CD4-positive, alpha-beta T cell treated with Interleukin-17A for 1 hour (primary cell): ENCODE data around the gene PRRG4.
A peak's percentile ranks its signal among the peaks of the same experiment; 100 is the strongest.
"Not testable (repeated sequence)": the region's sequence is repeated elsewhere in the genome, so short reads cannot be mapped to it uniquely, and the experiment has no call there.

Source experiments
- DNase-seq: peaks from one replicate; pipeline ENCODE4 v3.0.0-alpha.2; 2020

Gene PRRG4

DNA sequence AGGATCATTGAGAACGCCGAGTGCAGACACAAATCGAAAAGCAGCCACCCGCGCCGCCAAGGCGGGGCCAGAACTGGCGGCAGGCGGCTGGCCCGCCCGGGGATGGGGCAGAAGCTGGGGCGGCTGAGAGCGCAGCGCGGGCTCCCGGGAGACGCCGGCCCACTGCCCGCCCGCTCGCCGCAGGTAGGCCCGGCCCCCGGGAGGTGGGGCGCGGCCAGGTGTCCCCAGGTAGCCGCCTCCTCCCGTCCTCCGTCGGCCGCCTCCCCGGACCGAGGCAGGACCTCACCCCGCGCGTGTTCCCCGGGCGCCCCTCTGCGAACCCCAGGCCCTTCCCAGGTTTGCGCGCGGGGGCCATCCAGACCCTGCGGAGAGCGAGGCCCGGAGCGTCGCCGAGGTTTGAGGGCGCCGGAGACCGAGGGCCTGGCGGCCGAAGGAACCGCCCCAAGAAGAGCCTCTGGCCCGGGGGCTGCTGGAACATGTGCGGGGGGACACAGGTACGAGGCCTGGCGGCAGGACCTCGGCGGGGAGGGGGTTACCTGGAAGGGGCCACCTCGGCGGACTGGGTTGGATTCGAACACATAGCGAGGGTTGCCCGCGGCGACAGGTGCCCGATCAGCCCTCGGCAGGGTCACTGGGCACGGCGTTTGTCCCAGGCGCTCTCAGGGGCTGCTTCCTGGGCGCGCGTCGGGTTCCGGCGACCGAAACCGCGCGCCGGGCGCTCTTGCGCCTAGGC is at the start of gene PRRG4:
TSS of gene PRRG4 (plus strand) at position 248 of the 733 bp plus-strand sequence. CDS start 603 bp downstream, outside the sequence.
- DNase-seq: peak; percentile 17

DNA sequence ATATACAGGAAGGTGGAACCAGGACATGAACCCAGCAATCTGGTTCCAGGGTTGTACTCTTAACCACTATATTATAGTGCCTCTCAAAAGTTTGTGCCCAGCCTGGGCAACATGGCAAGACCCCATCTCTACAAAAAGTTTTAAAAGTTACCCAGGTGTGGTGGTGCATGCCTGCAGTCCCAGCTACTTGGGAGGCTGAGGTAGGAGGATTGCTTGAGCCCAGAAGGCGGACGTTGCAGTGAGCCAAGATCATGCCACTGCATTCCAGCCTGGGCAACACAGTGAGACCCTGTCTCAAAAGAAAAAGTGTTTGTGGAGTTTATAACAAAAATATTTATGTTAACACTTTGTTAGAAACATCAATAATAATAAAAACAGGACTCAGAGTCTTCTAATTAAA is 48.9 kb upstream of the PRRG4 start:
- not testable (repeated sequence) for DNase-seq

DNA sequence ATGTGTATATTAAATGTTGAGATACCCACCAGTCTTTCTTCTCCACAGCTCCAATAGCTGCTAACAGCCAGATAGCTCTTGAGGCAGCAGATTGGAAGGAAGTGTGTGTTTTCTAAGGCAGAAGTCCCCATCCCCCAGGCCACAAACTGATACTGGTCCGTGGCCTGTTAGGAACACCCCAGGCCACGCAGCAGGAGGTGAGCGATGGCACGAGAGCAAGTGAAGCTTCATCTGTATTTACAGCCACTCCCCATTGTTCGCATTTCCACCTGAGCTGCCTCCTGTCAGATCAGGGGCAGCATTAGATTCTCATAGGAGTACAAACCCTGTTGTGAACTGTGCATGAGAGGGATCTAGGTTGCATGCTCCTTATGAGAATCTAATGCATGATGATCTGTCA is 48.0 kb upstream of the PRRG4 start:
- DNase-seq: no peak

DNA sequence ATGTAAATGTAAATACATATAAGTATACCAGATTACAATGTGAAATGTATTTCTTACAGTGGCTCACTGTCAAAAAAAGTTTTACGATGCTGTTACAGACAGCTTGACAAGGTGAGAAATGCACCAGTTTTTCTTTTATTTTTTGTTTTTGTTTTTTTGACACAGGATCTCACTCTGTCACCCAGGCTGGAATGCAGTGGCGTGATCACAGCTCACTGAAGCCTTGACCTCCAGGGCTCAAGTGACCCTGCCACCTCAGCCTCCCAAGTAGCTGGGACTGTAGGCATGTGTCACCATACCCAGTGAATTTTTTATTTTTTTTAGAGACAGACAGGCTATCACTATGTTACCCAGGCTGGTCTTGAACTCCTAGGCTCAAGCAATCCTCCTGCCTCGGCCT is 44.5 kb upstream of the PRRG4 start:
- DNase-seq: no peak

DNA sequence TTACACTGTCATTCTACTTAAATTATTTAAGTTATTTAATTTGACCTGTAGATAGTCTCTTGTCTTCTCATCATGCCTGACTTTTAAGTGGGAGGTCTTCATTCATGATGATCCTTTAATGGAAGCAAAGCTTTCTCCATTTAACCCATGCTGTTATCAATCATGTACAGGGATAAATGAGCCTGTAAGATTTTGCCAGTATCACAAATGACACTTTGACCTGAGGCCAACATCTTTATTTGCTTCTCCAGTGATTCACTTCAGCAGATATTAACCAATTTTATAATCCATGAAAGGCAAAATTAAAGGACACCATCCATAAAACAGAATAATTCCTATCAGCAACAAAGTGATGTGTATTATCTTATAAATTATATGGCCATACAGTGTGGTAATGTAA is 42.9 kb upstream of the PRRG4 start:
- DNase-seq: no peak

DNA sequence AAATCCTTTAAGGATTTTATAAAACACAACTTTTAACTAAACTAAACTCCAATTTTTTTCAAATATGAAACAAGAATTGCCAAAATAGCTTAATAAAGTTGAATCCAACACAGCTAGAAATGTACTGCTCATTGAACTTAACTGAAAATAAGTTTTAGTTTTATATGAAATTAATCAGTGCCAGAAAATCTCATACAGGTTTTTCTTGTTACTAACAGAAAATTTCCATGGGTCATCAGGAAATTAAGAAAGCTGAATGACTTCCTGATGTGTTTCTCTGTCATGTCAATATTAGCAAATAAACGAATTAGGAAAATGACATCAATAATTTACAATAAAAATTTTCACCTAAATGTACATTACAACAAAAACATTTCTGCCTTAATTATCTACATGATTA is 38.8 kb upstream of the PRRG4 start:
- no peak for DNase-seq

DNA sequence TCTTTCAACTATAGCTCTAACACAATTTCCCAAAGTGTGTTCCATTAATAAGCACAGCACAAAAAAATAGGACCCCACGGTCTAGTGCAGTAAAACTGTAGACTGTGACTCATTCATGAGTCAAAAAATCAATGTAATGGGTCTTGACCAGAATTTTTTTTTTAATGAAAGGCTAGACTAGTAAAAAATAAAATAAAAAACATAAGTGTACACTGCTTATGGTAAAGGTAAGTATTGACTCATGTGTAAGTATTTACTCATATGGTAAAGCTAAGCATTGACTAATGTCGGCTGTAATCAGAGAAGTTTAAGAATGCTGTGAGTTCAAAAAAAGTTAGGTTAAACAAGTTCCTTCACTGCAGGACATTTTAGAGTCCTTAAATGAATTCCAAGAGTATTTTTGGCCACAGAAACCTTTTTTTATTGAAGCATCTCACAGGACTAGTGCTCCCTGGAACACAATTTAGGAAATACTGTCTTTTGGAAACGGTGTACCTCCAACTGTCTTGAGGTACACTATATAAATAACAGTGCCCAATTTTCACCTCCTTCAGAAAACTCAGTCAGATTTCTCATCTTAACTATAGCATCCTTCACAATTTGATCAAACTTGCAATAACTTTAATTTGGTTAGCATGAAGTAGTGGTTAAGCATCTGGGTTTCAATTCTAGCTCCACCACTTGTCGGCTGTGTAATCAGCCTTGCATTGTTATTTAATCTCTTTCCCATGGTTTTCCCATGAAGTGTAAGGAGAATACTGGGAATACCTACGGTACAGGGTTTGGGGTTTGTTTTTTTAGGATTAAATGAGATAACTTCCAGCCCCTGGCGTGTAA is 37.4 kb upstream of the PRRG4 start:
- DNase-seq: no peak

DNA sequence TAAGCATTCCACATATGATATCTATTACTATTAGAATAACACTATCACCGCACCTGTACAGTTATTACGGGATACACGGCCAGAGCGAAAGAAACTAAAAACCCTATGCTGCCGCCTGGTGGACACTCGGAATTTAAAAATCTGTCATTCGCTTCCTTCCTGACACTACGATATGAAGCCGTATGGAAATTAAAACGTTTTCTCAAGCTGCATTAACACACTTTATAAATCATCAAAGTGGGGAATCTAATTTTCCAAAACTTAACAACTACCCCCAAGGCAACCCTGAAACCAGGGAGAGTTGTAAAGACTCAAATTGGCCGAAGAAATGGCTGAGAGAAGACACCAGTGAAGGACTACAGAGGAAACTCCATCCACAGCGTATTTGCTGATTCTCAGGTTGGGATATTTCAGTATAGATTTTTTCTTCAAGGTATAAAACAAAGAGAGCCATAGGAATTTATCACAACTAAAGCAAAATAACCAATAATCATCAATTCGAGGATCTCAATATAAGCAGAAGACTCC is 36.7 kb upstream of the PRRG4 start:
- DNase-seq: peak; percentile 58

DNA sequence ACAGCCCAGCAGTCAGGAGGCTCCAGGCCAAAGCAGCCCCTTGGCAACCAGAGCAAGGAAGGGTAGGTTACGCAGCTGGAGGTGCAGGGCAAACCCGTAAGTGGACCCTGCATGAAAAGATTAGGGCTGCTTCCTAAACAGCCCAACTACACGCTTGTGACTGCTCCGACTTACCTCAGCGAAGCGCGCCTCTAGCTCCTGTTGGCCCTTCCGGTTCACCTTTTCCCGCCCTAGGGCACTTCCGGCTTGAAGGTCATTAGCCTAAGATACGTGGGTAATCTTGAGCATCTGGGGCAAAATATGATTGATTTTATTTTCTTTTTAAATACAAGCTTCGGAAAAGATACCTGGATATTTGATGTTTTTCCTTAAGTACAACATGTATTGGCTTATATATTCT is 35.3 kb upstream of the PRRG4 start, which contains the start of gene CCDC73:
TSS of gene CCDC73 (minus strand) at position 224 of the 400 bp plus-strand sequence. CDS start 34,419 bp downstream, outside the sequence.
- DNase-seq: no peak

DNA sequence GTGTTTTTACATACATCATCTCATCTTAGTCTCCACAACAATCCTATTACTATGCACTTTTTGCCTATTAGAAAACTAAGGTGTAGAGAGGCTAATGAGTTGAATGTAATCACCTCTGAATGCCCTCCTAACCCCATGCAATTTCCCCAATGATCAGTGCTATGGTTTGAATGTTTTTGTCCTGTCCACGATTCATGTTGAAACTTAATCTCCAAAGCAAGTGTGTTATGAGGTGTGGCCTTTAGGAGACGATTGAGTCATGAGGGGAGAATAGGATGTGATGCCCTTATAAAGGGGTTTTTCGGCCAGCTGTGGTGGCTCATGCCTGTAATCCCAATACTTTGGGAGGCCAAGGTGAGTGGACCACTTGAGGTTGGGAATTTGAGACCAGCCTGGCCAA is 33.3 kb upstream of the PRRG4 start:
- no peak for DNase-seq

DNA sequence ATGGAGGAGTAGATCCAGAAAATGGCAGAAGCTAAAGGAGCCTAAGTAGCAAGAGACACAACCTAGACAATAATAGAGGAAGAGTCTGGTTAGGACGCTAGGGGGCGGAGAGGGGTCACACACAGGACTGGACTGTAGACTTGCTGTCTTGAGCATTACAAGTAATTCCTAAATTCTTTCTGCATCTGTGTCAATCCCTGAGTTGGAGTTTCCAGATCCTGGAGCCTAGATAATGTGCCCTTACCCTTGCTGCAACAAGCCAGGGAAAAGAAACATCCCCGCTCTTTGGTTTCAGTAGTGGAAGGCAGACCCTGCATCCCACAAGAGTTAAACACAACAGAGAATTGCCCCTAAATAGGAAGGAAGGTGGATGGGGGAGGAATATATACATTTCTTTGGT is 20.4 kb upstream of the PRRG4 start:
- DNase-seq: peak; percentile 34

DNA sequence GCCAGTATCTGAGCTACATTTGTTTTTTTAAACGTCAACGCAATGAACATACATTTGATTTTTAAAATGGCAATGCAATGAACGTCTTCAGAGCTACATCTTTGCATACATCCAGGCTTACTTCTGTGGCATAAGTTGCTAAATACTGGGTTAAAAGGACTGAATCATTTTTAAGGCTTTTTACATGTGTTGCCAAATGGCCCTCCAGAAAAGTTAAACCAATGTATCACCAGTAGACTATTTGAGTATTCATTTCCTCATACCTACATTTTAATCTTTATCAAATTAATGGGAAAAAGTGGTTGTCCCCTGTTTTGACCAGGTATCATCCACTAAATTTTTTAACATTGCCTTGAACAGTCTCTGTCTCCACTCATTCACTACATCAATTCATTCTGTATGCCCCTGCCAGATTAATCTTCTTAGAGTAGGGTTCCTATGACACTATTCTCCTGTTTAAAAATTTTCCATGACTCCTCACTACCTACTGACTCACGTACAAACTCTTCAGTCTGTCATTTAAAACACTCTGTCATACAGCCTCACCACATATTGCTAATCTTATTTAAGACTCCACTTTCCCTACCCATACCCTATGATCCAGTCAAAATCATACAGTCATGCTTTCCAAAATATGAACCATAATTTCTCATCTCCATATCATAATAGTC is 12.4 kb upstream of the PRRG4 start:
- no peak for DNase-seq

DNA sequence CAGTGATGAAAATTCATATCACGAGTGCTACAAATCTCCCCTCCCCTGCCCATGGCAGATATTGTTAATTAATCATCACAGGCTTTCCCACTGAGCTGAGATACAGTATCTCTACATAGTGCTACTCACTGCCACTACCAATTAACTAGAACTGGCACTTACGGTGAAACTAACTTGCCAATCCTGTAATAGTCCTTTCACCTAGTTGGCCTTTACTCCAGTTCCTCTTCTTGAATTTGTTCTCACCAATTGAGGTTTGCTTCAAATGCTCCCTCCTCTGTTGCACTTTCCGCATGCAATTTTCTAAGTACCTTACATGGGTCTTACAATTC is 11.9 kb upstream of the PRRG4 start:
- DNase-seq: no peak

DNA sequence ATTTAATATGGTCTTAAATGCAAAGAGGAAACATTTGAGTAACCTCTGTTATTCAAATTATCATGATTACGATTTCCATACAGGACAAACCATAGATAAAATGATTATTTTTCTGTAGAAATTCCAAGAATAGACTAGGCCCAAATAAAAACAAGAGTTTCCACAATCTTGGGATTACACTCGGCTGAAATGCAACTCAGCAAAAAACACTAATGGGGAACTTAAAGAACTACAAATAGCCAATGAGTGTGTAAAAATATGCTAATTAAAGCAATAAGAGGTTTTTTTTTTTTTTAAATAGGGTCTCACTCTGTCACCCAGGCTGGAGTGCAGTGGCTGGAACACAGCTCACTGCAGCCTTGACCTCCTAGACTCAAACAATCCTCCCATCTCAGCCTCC is 10.5 kb upstream of the PRRG4 start:
- no peak for DNase-seq

DNA sequence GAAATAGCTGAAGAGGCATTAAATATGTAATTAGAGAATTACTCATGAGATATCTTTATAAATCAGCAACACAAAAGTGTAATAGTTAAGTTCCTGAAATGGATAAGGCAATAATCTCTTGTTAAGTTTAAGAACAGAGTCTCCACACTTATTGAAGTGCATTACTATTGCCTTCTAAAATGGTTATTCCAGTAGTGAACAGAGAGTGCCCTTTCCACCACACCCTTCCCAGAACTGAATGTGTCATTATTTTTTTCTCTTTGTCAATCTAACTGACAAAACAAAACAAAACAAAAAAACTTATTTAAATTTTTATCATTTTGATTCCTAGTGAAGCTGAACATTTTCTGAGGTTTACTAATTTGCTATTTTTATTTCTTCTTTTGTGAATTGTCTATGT is 9.2 kb upstream of the PRRG4 start:
- DNase-seq: no peak

DNA sequence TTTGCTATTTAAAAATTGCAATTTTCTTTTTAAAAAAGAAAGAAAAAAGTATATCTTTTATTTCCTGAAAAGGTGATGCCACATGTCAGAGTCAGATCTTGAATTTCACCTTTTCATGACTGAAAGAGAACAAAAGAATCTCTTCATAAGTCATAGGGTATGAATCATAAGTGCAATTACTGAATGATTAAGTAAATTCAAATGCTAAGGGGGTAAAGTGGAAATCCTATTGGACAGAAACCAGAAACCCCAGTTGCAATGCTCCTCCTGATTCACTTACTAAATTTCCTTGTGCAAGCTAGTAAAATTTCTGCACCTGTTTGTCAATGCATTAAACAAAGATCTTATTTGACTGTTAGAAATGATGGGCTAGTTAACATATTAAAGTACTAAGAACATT is 8.2 kb upstream of the PRRG4 start:
- DNase-seq: no peak

DNA sequence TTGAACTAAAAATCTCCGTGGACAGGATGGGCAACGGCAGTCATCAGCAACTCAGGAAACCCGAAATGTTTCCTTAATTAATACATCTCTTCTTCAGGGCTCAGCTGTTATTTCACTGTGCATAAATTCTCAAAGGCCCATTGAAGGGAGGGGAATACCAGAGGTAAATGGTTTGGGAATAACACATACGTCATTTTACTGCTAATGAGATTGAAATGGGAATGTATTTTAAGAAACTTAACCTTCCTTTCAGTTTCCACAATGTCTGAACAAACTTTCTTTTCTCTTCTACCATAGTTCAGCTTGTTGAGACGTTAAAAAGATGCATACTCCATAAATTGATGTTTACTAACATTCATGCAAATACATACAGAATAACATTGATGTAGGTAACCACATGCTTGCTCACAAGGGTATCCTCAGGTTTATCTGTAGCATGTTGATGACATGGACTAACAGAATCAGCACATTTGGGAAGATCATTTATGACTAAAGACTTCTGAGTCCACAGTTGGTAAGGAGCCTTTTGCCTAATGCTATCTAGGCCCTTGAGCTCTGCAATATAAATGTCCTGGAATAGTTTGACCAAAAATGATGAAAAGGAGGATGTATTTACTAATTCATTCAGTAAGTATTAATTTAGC is 7.7 kb upstream of the PRRG4 start:
- no peak for DNase-seq

DNA sequence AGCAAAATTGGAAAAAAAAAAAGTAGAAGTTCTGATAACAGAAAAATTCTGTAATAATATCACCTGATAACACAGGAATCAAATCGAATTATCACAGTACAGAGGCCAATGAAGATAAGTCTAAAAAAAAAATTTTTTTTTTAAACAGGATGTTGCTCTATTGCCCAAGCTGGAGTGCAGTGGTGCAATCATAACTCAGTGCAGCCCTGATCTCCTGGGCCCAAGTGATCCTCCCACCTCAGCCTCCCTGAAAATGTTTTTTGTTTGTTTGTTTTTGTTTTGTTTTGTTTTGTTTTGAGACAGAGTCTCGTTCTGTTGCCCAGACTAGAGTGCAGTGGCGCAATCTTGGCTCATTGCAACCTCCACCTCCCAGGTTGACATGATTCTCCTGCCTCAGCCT is 6.1 kb upstream of the PRRG4 start:
- not testable (repeated sequence) for DNase-seq

DNA sequence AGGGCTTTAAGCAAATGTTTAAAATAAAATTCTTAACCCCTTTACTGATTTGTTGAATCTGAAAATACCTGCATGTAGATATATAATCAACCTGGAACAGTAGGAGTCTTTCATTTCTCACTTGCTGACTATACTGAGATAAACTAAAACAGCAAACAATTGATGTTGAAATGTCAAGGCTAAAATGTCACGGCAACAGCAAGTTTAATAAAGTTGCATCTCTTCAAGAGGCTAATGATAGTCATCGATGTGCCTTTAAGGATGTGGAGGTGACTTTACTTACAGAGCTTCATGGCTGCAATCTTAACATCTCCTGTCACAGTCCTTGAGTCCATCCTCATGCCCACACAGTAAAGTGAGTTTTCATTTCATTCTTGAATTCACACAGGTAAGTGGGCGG is 3.6 kb upstream of the PRRG4 start:
- no peak for DNase-seq

DNA sequence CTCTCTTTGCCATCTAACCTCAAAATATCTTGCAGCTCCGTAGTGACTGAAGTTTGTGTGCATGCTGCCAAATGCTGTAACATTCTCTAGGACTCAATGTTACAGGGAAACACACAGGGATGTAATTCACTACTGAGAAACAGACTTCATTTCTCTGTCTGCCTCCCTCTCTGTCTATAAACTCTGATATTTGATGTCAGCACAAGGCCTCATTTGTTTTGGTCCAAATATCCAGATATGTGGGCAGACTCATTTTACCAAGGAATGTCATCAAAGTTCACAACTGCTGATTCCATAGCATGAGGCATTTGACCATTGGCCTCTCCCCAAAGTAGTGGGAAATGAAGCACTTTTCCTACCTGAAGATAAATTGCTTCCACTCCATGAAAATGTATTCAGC is 2.5 kb upstream of the PRRG4 start:
- DNase-seq: no peak

DNA sequence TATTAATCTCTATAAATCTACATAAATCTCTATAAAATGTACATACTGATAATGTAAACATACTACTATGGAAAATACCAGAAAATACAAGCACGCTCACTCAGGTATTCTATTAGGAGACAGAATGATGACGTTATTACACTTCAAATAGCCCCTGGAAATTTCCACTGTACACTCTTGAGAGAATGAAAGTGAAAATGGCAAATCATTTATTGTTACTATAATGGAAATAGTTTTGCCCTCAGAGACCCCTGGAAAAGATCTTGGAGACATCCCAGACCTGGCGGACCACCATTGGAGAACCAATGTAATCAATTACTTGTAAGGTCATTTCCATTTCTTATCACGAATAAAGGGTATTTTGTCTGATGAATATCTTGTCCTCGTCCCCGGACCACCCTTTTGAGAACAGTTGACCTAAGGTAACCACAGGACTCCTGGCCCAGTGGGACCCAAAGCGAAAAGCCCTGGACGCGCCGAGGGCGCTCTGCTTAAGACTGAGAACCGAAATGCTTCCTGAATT is 509 bp upstream of the PRRG4 start:
- DNase-seq: no peak

DNA sequence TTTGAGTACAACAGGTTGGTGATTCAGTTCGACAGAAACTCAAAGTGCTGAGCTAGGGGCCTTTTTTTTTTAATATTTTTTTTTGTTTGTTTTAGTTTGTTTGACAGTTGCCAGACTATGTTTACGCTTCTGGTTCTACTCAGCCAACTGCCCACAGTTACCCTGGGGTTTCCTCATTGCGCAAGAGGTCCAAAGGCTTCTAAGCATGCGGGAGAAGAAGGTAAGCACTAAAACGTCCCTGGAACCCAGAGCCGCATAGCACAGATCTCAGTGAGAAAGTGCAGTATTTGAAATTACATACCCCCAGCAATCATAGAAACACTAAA is 649 bp downstream of the PRRG4 start:
- no peak for DNase-seq

DNA sequence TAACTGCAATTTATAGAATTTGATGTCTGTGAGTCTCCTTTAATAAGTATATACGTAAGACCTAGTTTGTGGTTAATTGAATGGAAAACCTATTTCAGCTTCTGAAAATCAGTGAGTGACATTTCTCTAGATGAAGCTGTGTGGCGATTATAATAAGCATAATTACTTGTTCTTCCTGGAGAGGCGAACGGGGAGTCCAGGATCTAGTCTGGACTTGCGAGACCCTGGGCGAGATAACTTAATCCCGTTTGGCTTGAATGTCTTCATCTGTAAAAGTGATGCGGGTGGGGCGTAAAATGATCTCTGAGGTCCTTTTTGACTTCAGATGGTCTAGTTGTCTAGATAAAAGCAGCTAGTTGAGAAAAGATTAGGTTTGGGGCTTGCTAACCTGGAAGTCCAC is 1.1 kb downstream of the PRRG4 start:
- DNase-seq: no peak
